Sciatic nerve (tissue), 2 donors: ENCODE results near the gene ADAM11. TPM values are rescaled to one million over a fixed set of nuclear protein-coding genes. Genes with fewer than 3 reads are reported as not detected.
"Not testable (repeated sequence)": the region's sequence is repeated elsewhere in the genome, so short reads cannot be mapped to it uniquely, and the experiment has no call there.

Experiments
- ATAC-seq: fragments of 200-7000 bp; cut with Tn5 transposase; one replicate; pipeline ENCODE4 v1.9.1; 2020; ENCODE audit warnings: mild to moderate bottlenecking, moderate library complexity
- DNase-seq: peaks from one replicate; pipeline ENCODE4 v3.0.0-alpha.2; 2020; ENCODE audit warnings: low spot score
- intact Hi-C: fragments of 100-400 bp; cut with DNase I; formaldehyde crosslinking; loops from one replicate; pipeline ENCODE4 v1.14.2; 2022
- total RNA-seq: library from RNA; stranded (reverse); fragmentation: NEBNext Ultra II Directional; extraction: Animal tissue kit (Norgen Biotek cat#: 25700); gene quantifications from one replicate; pipeline ENCODE4 v1.2.1, GENCODE V29; 2021
- donor health status: DM: no; HTN: no; CAD: no.
- donor health status: DM: no; HTN: no; CAD: no.

Gene ADAM11
- total RNA-seq, 1 donor from 2014 or later: 0.53 TPM

DNA sequence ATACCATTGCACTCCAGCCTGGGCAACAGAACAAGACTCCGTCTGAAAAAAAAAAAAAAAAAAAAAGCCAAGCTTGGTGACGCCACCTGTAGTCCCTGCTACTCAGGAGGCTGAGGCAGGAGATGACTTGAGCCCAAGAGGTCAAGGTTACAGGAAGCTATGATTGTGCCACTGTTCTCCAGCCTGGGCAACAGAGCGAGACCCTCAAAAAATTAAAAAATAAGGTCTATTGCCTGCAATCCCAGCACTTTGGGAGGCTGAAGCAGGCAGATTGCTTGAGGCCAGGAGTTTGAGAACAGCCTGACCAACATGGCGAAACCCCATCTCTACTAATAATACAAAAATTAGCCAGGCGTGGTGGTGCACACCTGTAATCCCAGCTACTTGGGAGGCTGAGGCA is 3.6 kb upstream of the ADAM11 start:
- intact Hi-C loops, ATAC-seq, DNase-seq: not testable (repeated sequence)

- no peak for DNase-seq
- intact Hi-C loops: no loop called here
- ATAC-seq: no peak
Observed at GRCh38 chr17:44757045-44757917, 1.5 kb upstream of the ADAM11 start.

DNA sequence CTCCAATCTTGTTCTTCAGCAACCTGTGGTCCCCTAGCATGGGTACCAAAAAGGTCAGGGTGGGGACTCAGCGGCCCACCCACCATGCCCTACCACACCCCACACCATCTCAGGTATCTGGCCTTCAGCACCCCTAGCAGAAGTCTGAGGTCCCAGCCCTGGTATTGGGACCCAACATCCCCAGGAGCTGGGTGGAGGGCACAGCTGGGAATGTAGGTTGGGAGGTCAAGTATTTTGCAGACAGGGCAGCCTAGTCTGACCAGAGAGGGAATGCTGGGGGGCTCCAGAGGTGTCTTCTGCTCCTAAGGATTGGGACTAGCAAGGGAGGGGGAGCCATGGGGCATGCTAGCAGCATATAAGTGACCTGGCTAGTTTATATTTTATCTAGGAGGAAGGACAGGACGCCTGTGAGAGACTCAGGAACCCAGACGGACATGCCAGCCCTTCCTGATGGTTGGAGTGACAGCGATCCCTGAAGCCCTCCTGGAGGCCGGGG is 822 bp upstream of the ADAM11 start:
- no peak for DNase-seq
- intact Hi-C loops: no loop called here
- ATAC-seq: no peak

DNA sequence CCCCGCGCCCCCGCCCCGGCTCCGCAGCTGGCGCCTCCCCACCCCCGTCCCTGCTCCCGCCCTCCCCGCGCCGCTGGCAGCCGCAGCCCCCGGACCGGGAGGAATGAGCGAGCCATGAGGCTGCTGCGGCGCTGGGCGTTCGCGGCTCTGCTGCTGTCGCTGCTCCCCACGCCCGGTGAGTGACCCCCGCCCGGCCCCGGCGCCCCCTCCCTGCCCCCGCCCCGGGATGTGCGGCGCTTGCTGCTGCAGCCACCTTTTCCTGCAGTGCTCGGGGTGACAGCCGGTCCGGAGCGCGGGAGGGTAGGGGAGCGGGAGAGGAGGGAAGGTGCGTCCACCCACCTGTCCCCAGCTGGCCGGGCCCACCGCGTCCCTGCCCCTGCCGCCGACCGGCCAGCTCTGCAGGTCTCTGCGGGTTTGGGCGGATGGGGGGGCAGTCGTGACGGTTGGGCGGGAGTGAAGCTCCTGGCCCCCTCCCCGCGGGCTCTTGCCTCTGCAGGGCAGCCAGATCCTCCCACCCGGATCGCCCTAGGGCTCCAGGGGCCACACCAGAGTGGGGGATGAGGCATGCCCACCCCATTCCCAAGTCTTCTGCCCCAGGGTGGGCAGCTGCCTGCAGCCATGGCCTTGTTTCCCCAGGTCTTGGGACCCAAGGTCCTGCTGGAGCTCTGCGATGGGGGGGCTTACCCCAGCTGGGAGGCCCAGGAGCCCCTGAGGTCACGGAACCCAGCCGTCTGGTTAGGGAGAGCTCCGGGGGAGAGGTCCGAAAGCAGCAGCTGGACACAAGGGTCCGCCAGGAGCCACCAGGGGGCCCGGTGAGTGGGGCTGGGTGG is 513 bp downstream of the ADAM11 start:
- no peak for ATAC-seq
- intact Hi-C loops: no loop called here
- DNase-seq: no peak

DNA sequence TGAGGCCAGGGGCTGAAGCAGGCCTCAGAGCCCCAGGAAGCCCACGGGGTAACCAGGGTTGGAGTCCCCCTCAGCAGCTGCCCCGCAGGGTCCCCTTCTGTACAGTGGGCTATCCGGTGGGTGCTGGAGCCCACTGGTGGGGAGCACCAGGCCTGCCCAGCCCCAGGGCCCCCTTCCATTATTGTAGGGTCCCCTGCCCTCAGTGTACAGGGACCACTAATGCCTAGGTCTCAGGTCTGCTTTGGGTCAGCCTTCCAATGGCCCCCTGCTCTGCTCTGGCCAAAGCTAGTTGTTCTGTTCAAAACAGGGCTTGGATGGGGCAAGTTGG is 1.1 kb downstream of the ADAM11 start:
- intact Hi-C loops: no loop called here
- ATAC-seq: no peak

GRCh38 chr17:44760474-44761308 is 1.9 kb downstream of the ADAM11 start:
- DNase-seq (no peak), ATAC-seq (no peak)
- intact Hi-C loops: no loop called here

More for the DNA sequence above, 1.1 kb downstream of the ADAM11 start:
- no peak for DNase-seq

DNA sequence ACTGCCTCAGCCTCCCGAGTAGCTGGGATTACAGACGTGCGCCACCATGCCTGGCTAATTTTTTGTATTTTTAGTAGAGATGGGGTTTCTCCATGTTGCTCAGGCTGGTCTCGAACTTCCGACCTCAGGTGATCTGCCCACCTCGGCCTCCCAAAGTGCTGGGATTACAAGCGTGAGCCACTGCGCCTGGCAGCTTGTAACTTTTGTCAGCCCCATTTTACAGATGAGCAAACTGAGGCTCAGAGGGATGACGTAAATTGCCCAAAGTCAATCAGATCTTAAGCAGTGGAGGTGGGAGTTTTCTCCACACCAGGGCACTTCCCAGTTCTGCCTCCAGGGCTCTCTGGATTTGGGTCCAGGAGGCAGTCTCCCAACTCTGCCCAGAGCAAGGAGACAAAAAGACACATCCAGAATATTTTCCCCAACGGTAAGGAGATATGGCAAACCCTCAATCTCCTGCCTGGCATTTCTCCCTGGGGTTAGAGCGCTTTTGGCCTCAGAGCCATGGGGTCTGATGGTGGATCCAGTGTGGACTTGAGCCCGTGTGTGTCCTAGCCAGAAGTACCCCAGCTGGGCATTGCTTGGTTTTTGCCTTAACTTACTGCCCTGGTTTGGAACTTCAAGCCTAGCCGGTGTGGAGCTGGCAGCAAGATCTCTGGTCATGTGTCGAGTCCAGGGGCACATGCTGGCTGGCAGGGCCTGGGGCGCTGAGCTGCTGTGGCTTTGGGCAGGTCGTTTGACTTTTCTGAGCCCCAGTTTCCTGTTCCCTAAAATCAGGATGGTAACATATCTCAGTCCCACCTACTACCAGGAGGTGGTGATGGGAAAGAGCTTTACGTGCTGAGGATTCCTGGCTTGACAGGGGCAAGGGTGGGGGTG is 3.4 kb downstream of the ADAM11 start:
- intact Hi-C loops: no loop called here
- ATAC-seq: no peak
- DNase-seq: no peak

GRCh38 chr17:44763170-44763569 is 4.4 kb downstream of the ADAM11 start:
- no peak for DNase-seq
- intact Hi-C loops: no loop called here

GRCh38 chr17:44765965-44766364 is 7.2 kb downstream of the ADAM11 start:
- intact Hi-C loops: no loop called here
- ATAC-seq (no peak), DNase-seq (no peak)

More at GRCh38 chr17:44763170-44763569, 4.4 kb downstream of the ADAM11 start:
- no peak for ATAC-seq

GRCh38 chr17:44766409-44767038 is 7.7 kb downstream of the ADAM11 start:
- DNase-seq (no peak), ATAC-seq (no peak)
- intact Hi-C loops: no loop called here

GRCh38 chr17:44767493-44767892 is 8.7 kb downstream of the ADAM11 start:
- no peak for ATAC-seq
- no peak for DNase-seq
- intact Hi-C loops: no loop called here

DNA sequence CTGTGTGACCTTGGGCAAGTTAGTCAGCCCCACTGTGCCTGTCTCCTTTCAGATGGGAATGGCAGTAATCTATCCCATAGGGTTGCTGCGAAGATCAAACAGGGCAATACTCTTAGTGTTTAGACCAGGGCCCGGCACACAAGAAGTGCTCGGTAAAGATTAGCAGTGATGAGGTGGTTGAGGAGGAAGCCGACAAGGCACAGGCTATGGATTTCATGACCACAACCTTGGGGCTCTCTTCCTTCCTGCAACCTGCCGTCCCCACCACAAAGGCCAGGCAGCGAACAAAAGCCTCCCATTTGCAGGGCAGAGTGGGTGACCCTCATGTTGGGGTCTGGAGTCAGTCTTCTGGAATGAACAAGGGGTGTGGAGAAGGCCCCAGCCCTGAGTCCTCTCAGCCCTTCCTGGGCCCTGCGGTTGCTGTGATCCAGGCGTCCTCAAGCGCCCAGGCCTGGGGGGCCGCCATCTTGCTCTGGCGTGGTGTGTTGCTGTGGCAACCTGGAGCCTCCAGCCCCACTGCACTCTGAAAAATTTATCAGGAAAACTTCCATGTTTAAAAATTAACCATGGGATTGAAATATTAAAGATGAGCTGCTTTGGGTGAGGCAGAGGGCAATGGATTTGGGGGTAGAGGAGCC is 9.8 kb downstream of the ADAM11 start:
- intact Hi-C loops: no loop called here
- ATAC-seq (no peak), DNase-seq (no peak)

DNA sequence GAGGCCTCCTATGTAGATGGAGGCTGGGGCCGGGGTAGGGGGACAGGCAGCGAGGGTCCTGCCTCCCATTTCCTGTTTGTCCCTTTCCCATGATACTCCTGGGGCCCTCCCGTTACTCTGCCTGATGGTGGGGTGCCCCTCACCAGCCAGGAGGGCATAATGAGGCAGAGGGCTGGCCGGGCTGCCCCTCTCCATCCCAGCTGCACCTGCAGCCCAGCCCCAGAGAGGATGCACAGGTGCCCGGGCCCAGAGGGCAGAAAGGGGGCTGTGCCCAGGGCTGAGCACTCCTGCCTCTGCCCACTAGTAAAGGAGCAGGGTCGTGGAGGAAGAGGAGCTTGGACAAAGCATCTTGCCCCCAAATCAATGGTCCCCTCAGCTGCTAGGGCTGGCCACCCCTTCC is 10.4 kb downstream of the ADAM11 start:
- intact Hi-C loops: no loop called here
- DNase-seq (no peak), ATAC-seq (no peak)

DNA sequence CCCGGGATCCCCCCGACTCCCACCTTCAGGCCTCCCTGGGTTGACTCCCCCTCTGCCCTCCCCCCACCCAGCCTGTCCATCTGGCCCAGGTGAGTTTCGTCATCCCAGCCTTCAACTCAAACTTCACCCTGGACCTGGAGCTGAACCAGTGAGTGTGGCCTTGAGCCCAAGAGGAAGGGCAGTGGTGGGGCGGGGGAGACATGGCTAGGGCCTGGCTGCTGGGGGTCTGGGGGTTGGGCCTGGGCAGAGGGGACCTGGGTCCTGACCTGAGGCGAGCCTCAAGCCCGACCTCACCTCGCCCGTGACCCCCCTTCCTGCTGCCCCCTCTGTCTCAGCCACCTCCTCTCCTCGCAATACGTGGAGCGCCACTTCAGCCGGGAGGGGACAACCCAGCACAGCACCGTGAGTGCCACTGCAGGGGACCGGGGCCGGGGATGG is 10.9 kb downstream of the ADAM11 start:
- DNase-seq (no peak), ATAC-seq (no peak)
- intact Hi-C loops: loop anchor here (10.0 kb wide), 1 partner anchor 365 kb away; the partner anchor contains the start of genes ACBD4 and PLCD3

DNA sequence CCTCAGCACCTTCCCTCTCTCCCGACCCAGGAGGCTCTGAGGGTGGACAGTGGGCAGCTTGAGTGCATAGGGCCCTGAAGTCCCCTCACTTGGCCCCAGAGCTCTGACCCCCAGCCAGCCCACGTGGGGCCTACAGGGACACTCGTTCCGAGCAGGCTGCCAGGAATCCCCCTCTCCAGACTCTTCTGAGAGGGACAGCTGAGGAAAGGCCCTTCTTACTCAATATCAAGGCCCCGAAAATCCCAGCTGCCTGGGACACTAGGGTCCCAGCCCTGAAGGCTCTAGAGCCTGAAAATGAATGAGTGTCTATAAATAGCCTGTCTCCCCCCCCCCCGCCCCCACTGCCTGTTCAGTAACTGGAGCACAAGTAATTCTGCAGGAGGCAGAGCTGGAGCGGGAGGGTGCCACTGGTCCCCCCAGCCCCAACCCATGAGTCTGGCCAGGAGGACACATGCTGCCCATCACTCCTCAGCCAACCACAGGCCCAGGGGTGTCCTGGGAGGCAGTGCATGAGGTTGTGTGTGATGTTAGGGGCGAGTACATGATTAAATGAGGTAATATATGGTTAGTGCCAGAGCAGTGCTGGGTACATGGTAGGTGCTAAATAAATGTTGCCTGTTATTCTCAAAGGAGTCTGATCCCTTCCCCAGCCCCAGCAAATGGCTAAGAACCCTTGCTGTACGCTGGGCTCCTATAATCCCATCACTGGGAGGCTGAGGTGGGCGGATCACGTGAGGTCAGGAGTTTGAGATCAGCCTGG is 11.6 kb downstream of the ADAM11 start:
- ATAC-seq (no peak), DNase-seq (no peak)
- intact Hi-C loops: loop anchor here (10.0 kb wide), 1 partner anchor 364 kb away; the partner anchor contains the start of genes ACBD4 and PLCD3

GRCh38 chr17:44772308-44773045 is 13.7 kb downstream of the ADAM11 start:
- ATAC-seq (no peak), DNase-seq (no peak)
- intact Hi-C loops: loop anchor here (10.0 kb wide), 1 partner anchor 362 kb away; the partner anchor contains the start of genes ACBD4 and PLCD3
